HG03520 (cell line): ENCODE measurements around the gene GJA5.
"Not testable (repeated sequence)": the region's sequence is repeated elsewhere in the genome, so short reads cannot be mapped to it uniquely, and the experiment has no call there.

Source experiments
- ATAC-seq: cut with Tn5 transposase; IDR thresholded peaks from one replicate; pipeline ENCODE4 v1.9.1; 2021; ENCODE audit warnings: mild to moderate bottlenecking, moderate library complexity; ENCODE audit not compliant: unreplicated experiment

GJA5 gene

GRCh38 chr1:147734291-147734841 is 26.0 kb downstream of the GJA5 start:
- ATAC-seq: not testable (repeated sequence)

GRCh38 chr1:147729315-147729714 is 31.1 kb downstream of the GJA5 start:
- ATAC-seq: no peak

- ATAC-seq: no peak
These were observed 34.2 kb downstream of the GJA5 start for GRCh38 chr1:147726168-147726567.

GRCh38 chr1:147725685-147726084 is 34.7 kb downstream of the GJA5 start:
- no peak for ATAC-seq

GRCh38 chr1:147723691-147724323 is 36.6 kb downstream of the GJA5 start:
- ATAC-seq: no peak

DNA sequence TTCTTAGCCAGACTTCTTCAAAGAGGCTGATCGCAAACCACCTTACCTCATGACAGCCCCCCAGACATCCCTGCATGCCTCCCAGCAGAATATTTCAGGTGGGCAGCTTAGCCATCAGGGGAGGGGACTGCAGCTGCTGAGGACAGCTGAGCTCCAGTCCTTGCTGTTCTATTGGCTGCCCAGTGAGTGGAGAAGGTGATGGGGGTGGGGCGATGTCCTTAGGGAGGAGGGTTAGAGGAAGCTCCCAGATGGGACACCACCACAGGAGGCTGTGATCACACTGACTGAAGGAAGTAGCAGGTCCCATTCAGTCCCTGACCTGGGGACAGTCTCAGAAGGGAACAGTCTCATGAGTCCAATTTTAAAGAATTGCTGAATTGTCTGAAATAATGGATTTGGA is 38.3 kb downstream of the GJA5 start:
- no peak for ATAC-seq

GRCh38 chr1:147721716-147722115 is 38.7 kb downstream of the GJA5 start:
- no peak for ATAC-seq

DNA sequence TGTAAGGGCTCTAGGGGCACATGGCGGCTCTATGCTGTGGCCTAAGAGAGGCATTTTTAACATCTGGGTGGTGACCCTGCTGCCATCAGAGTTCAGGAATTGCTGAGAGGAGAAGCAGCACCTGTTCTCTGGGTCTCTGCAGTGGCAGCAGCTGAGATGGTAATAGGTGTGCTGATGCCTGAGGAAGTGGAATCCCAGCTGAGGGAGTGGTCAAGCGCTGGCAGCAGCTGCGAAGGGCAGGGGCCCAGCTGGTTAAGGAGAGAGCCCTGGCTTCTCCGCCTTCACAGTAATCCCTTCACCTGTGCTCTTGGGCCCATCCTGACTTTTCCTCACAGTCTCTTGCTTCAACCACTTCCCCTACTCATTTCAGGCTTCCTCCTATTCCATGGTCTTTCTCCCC is 39.8 kb downstream of the GJA5 start:
- no peak for ATAC-seq

DNA sequence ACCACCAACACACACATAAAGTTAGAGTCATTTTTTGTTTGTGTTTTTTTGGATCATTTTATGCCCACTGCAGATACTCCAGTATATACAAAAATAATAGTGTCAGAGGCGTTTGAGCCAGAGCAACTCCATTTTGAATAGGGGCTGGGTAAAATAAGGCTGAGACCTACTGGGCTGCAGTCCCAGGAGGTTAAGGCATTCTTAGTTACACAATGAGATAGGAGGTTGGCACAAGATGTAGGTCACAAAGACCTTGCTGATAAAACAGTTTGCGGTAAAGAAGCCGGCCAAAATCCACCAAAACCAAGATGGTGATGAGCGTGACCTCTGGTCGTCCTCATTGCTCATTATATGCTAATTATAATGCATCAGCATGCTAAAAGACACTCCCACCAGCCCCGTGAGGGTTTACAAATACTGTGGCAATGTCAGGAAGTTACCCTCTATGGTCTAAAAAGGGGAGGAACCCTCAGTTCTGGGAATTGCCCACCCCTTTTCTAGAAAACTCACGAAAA is 40.6 kb downstream of the GJA5 start:
- no peak for ATAC-seq

DNA sequence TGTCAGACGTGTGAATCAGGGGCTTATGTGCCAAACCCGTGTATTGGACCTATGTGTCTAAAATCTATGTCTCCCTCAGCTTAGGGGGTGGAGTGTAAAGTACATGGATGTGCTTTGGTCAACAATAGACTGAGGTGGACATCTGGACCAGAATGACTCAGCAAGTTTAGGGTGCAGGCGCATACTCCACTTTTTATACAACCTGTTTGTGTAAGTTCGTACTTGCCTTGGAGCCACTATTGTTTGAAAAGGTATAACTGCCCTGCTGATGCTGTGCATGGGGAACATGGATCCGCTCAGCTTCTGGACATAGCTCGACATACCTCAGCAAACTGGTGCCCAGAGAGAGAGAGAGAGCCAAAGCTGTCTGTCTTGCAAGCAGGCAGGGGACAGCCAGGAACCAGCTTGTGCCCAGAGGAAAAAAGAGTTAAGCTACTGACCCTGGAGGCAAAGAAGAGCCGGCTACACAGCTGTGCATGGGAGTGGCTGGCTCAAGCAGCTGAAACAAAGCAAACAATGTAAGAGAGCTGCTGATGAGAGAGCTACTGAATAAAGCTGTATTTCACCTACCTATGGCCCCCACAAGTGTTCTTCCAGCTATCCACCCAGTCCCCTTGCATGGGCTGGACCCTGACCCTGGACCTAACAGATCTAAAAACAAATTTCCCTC is 41.2 kb downstream of the GJA5 start:
- no peak for ATAC-seq

DNA sequence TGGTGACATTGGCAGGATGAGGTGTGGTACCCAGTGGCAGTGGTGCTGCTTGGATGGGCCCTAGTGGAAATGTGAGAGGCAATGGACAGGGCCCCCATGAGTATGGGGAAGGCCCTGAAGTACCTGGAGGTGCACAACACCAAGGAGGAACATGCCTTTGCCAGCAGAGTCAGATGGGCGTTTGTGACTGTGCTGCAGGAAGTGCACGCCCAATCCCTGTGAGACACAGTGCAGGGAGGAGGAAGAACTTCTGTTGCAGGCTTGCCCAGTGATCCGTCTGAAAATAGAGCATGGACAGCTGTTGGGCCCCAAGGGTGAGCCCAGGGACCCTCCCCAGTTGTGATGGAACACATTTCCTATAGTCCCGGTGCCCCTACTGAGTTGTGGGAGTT is 42.7 kb downstream of the GJA5 start:
- ATAC-seq: no peak

- ATAC-seq: no peak
These were observed 43.2 kb downstream of the GJA5 start for GRCh38 chr1:147717051-147717705.

GRCh38 chr1:147712605-147713004 is 47.8 kb downstream of the GJA5 start:
- no peak for ATAC-seq
